Globus pallidus (tissue), 1 donor: ENCODE measurements around the gene IGFLR1.
"Not testable (repeated sequence)": the region's sequence is repeated elsewhere in the genome, so short reads cannot be mapped to it uniquely, and the experiment has no call there.

Experiments
- DNase-seq: peaks from one replicate; pipeline ENCODE4 v3.0.0-alpha.2; 2015; ENCODE audit warnings: low spot score

IGFLR1 gene

DNA sequence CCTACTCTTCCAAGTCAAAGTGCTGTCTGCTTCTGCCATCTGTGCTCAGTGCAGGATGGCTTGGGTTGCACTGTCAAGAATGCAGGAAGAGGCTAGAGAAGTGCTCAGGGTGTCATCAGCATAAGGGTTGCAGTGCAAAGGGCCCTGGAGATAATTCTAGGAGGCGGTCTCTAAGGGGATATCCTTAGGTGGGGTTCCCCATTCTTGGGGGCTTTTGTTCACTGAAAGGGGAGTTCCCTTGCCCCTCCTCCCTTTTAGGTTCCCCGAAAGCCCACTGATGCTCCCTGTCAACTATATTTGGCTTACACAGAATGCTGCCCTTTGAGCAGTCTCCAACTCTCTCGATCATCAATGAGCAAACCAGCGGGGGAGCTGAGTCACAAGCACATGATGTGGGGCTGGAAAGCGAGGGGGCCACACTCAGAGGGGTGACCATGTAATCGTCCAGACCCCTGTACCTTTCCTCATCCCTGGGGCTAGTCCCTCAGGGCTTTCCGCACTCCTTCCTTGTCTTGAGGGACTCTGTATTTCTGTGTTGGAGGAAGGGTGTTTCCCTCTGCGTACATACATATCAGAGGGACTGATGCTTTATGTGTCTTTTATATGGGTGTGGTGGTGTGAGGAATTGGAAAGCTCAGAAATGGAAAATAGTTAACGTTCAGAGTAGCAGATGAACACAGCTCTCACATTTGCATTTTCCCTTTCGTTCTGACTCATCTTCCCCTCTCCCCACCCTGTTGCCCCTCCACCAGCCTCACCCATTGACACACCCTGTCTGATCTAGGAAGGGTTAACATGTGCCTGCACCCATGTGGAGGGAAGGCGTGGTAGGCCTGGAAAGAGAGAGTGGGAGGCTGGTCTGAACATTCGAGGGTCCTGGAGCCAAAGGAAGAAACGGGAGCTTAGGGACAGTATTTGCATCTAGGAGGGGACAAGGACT, 31.2 kb downstream of the IGFLR1 start:
- DNase-seq = no peak

DNA sequence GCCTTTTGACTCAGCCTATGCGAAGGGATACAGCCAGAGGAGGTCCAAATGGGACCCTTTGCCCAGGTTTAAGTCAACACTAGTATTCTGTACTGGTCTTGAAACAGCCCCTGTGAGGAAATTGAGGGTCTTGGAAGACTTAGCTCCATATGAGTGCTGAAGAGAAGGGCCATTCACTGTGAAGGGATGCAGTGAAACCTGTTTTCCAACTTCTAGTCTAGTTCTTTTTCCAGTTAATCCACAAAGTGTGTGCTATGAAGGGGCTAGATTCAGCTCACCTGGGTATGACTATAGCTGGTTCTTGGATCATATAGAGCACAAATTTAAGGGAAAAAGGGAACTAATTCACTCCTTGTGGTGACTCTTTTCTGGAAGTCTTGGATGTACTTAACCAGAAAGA, 33.9 kb downstream of the IGFLR1 start:
- DNase-seq = no peak

DNA sequence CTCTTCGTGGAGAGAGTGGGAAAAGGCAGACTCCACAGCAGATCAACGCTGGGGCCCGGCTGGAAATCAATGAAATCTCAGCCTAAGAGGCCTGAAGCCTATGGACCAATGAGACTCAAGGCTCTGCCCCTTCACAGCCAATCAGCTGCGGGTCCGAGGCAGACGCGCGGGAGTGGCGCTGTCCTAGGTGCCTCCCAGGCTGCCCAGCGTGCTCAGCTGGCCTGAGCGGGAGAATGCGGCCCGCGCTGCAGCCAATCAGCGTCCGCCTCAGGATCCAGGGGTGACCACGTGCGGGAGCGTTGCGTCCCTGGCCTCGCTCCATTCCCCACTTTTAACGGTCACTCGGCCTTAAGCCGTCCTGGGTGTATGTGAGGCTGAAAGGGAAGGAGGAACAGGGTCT, 38.0 kb downstream of the IGFLR1 start, which contains the start of gene ZBTB32:
Gene ZBTB32 (plus strand): TSS at position 341 of the 400 bp plus-strand sequence. CDS start 10,069 bp downstream, outside the sequence.
- DNase-seq = no peak

DNA sequence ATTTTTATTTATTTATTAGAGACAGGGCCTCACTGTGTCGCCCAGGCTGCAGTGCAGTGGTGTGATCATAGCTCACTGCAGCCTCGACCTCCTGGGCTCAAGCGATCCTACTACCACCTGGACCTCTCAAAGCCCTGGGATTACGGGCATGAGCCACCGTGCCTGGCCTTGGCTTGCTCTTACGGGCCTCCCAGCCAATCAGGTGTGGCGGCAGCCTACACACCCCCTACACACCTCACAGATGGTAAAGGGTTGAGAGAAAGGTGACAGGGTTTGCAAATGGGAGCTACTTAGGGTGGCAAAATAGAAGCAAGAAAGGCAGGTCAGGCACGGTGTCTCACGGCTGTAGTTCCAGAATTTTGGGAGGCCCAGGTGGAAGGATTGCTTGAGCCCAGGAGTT, 38.9 kb downstream of the IGFLR1 start:
- no peak for DNase-seq

DNA sequence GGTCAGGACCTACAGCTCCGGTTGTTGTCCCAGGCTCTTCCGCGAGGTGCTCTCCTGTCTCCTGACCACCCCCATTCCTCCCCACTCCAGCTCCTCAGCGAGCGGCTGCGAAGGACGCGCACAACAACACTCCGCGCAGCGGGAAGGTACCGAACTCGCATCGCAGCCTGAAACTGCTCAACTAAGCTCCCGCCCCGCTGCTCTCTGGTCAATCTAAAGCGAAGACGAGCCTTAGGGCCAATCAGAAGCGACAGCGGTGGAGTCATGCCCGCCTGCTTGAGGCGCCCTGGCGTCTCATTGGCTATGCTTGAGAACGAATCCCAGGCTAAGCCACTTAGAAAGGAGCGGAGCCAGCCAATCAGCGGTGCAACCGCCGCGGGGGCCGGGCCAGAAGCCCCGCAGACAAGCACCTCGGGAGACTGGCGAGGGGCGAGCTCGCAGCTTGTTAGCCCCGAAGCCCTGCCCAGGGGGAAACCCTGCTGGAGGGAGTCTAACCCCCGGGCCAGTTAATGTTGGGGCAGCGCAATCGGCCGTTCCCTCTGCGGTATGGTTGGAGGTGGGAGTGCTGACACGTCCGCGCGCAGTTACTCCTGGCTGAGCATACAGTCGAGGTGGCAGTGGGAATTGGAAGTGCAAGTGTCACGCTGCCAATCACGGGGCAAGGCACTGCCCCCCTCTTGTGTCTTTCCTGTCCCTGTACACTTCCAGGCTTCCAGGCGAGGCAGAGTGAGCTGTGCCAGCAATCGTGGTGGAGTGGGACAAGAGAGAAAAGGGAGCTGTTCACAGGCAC, 39.8 kb downstream of the IGFLR1 start:
- DNase-seq = peak; percentile 99

DNA sequence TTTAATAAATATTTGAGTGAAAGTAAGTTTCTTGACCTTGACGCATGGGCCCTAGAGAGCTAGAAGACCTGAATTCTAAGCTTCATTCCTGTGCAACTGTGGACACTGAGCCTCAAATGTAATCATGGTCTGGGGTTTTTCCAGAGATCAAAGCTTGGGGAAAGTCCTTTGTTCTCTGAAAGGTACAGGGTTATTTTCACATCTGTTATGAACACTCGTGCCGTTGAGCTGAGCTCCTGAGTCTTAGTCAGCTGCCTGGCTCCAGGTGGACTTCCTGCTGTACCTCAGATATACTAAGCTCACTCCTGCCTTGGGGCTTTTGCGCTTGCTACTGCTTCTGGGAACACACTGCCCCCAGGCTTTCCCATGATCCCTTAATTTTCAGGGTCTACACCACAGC, 45.4 kb downstream of the IGFLR1 start:
- no peak for DNase-seq

DNA sequence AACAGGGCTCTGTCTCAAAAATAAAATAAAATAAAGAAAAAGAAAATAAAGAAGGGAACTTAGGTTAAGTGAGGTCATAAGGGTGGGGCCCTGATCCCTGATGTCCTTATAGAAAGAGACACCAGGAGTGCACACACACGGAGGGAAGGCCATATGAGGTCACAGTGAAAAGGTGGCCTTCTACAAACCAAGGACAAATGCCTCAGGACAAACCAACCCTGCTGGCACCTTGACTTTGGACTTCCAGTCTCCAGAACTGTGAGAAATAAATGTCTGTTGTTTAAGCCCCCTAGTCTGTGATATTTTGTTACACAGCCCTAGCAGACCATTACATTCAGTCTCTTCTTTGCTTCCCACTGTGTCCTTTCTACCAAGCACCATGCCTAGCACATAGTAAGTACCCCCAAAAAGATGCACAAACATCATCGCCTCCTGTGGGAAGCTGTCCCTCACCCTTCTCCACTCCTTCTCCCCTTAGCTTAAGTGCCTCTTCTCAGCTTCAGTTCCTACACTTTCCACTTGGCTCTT, 46.3 kb downstream of the IGFLR1 start:
- no peak for DNase-seq

DNA sequence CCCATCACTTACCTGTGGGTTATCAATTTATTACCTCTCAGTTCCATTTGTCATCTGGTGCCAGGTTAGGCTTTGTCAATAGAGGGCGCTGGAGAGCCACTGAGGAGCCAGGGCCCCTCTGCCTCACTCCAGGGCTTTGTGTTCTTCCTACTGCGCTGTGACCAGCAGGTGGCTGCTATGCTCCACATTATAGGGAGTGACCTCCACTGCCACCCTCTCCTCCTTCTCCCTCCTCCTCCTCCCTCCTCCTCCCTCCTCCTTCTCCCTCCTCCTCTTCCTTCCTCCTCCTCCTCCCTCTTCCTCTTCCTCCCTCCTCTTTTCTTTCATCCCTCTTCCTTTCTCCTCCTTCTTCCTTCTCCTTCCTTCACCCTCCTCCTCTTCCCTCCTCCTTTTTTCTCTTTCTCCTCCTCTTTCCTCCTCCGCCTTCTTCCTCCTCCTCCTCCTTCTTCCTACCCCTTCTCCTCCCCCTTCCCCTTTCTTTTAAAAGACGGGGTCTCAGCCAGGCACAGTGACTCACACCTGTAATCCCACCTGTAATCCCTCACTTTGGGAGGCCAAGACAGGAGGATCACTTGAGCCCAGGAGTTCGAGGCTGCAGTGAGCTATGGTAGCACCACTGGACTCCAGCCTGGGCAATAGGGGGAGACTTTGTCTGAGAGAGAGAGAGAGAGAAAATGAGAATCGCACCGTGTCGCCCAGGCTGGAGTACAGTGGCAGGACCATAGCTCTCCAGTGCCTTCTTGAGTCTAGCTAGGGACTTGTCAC, 48.2 kb downstream of the IGFLR1 start:
- DNase-seq = peak; percentile 88

DNA sequence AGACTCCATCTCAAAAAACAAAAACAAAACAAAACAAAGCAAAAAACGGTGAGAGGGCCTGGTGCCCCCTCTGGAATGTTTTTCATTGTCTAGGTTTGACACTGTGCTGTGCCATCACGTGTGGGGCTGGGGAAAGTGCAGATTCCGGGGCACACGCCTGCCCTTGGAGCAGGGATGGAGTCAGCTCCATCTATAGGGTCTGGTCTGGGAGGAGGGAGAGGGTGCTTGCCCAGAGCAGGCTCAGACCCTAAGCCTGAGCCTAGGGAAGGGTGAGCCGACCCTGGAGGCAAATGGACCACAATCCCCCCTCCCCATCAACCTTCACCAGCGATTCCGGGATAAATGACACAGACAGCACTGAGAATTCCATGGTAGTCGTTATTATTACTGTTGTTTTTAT, 48.8 kb downstream of the IGFLR1 start:
- no peak for DNase-seq

DNA sequence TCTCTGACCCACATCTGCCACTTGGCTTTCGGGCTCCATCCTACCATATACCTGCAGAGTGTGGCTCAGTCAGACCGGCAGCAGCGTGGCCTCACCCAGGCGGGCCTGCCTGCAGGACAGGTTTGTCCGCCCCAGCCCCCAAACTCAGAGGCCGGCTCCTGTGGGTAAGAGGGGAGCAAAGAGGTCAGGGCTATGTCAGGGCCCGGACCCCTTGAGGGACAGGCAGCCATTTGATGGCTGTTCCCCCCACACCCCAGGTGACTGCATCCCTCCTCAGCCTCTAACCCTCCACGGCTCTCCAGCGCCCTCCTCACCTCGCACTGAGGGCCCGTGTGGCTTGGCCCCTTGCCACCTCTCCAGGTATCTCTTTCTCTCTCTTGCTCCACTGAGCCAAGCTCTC, 50.2 kb downstream of the IGFLR1 start:
- no peak for DNase-seq

DNA sequence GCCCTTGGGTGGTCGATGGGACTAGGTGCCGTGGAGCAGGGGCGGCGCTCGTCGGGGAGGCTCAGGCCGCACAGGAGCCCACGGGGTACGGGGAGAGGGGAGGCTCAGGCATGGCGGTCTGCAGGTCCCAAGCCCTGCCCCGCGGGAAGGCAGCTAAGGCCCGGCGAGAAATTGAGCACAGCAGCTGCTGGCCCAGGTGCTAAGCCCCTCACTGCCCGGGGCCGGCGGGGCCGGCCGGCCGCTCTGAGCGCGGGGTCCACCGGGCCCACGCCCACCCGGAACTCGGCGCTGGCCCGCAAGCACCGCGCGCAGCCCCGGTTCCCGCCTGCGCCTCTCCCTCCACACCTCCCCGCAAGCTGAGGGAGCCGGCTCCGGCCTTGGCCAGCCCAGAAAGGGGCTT, 51.1 kb downstream of the IGFLR1 start:
- not testable (repeated sequence) for DNase-seq

DNA sequence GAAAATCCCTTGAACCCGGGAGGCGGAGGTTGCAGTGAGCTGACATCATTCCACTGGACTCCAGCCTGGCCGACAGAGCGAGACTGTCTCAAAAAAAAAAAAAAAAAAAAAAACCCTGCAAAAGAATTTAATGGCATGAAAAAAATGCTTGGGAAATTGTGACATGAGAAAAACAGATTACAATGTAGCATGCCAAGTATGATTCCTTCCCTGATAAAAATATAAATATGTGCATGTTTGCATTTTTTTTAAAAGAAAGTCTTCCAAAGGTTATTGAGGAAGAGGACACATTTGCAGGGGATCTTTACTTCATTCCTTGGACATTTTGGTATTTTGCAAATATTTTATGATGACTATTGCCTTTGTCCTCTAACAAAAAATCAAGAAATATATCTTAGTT, 52.4 kb downstream of the IGFLR1 start:
- no peak for DNase-seq
